ENCODE results near the gene FOXP1.

Gene FOXP1

GRCh38 chr3:71294919-71295318 is 288.6 kb downstream of the FOXP1 start:
- no peak for TF ChIP-seq CTCF (IDR thresholded peaks at IDR 0.05; ENCODE audit: low read depth, low read length)
- no peak overlapping the region for H3K4me3 ChIP-seq (ENCODE audit: low read depth, low read length)

- no peak overlapping the region for H3K4me3 ChIP-seq (ENCODE audit: low read depth, low read length)
- TF ChIP-seq CTCF (IDR thresholded peaks at IDR 0.05; ENCODE audit: low read depth, low read length), result no peak
Observed at GRCh38 chr3:71290301-71290700, 293.2 kb downstream of the FOXP1 start.

- no peak overlapping the region for H3K4me3 ChIP-seq (ENCODE audit: low read depth, low read length)
- TF ChIP-seq CTCF (IDR thresholded peaks at IDR 0.05; ENCODE audit: low read depth, low read length), result no peak
Observed at GRCh38 chr3:71288269-71288930, 295.1 kb downstream of the FOXP1 start.

GRCh38 chr3:71285086-71285485 is 298.4 kb downstream of the FOXP1 start:
- no peak overlapping the region for H3K4me3 ChIP-seq (ENCODE audit: low read depth, low read length)
- TF ChIP-seq CTCF (IDR thresholded peaks at IDR 0.05; ENCODE audit: low read depth, low read length), result no peak

GRCh38 chr3:71282976-71283375 is 300.6 kb downstream of the FOXP1 start:
- H3K4me3 ChIP-seq (ENCODE audit: low read depth, low read length), result no peak overlapping the region
- TF ChIP-seq CTCF (IDR thresholded peaks at IDR 0.05; ENCODE audit: low read depth, low read length), result no peak

- no peak for TF ChIP-seq CTCF (IDR thresholded peaks at IDR 0.05; ENCODE audit: low read depth, low read length)
- no peak overlapping the region for H3K4me3 ChIP-seq (ENCODE audit: low read depth, low read length)
Observed at GRCh38 chr3:71281280-71281679, 302.2 kb downstream of the FOXP1 start.

GRCh38 chr3:71277341-71277740 is 306.2 kb downstream of the FOXP1 start:
- H3K4me3 ChIP-seq (ENCODE audit: low read depth, low read length), result no peak overlapping the region
- no peak for TF ChIP-seq CTCF (IDR thresholded peaks at IDR 0.05; ENCODE audit: low read depth, low read length)

Measured in WI38 (cell line).